Fibroblast of the aortic adventitia (primary cell): ENCODE data around the gene COLQ. TPM values are rescaled to one million over a fixed set of nuclear protein-coding genes. Genes with fewer than 3 reads are reported as not detected.
"Not testable (repeated sequence)": the region's sequence is repeated elsewhere in the genome, so short reads cannot be mapped to it uniquely, and the experiment has no call there.

ENCODE experiments used
- DNase-seq: peaks from one replicate; pipeline ENCODE4 v3.0.0-alpha.2; 2010; ENCODE audit warnings: low read depth
- H3K4me3 ChIP-seq: 2 replicates; pipeline ENCODE4 v1.5.1; 2011; ENCODE audit warnings: low read depth, mild to moderate bottlenecking, control low read depth, low read length, moderate library complexity
- CTCF ChIP-seq: IDR thresholded peaks from 2 replicates; pipeline ENCODE4 v1.5.1; 2011; ENCODE audit warnings: mild to moderate bottlenecking, low read length, control low read depth, inconsistent platforms; ENCODE audit not compliant: insufficient read depth
- total RNA-seq: library from RNA; depleted of rRNA; stranded (reverse); fragments of >200 nt; gene quantifications from 2 replicates; pipeline ENCODE4 v1.2.3, GENCODE V29; 2012; ENCODE audit warnings: low replicate concordance

COLQ gene
- total RNA-seq, 1 donor, result 1.8 TPM

GRCh38 chr3:15486979-15487378 lies 34.5 kb downstream of the COLQ start:
- no peak overlapping the region for H3K4me3 ChIP-seq
- TF ChIP-seq CTCF, result no peak
- DNase-seq, result no peak

DNA sequence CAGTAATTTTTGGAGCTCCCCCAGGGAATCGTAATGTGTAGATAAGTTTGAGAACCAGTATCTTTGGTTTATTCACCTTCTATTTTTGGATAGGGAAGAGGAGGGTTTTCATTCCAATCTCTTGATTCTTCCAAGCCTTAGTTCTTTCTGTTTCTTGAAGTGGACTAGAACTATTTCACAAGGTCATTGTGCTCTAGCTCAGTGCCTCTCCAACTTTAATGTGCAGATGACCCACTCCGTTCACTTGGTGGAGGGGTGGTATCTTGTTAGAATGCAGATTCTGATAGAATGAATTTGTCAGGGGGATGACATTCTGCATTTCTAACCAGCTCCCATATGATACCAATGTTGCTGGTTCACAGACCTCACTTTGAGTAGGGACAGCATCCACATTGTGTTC lies 35.5 kb downstream of the COLQ start:
- DNase-seq, result no peak

GRCh38 chr3:15484551-15484950 lies 37.0 kb downstream of the COLQ start:
- H3K4me3 ChIP-seq, DNase-seq: not testable (repeated sequence)

More for the DNA sequence above, 35.5 kb downstream of the COLQ start:
- TF ChIP-seq CTCF, result no peak
- no peak overlapping the region for H3K4me3 ChIP-seq

- no peak overlapping the region for H3K4me3 ChIP-seq
- peak; percentile 14 for DNase-seq
- TF ChIP-seq CTCF, result no peak
These were observed 41.9 kb downstream of the COLQ start for GRCh38 chr3:15479400-15480224.

DNA sequence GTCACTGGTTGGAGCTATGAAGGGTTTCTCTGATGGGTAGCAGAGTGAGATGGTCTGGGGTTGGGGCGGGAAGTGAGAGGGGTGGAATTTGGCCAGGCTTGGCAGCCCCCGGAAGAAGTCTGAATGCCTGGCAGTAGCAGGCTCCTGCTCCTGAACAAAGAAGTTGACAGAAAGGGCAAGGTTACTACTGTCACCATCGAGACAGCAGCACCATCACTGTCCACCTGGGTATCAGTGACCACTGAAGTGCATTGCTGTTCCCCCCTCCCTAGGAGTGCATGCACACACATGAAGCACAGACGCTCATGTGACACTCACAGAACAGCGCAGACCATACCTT lies 42.9 kb downstream of the COLQ start:
- TF ChIP-seq CTCF, result no peak
- no peak for DNase-seq
- no peak overlapping the region for H3K4me3 ChIP-seq

GRCh38 chr3:15477951-15478639 lies 43.4 kb downstream of the COLQ start:
- DNase-seq, result no peak
- no peak for TF ChIP-seq CTCF
- H3K4me3 ChIP-seq, result no peak overlapping the region

DNA sequence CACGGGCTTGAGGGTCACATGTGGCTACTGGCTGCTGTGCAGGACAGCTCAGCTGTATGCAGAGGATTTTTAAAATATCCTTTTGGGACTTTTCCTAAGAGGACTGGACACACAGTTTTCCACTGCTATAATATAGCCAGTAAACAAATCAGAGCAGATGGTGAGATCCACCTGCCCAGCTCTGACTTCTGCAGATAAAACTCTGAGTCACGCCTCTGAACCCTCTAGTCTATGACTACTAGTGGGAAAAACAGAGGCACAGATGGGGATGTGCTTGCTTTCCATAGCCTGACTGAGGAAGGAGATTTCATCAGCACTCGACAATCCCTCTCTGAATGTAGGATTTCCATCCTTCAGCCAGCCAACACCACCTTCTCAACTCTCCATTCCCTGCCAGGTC lies 45.1 kb downstream of the COLQ start:
- DNase-seq, result peak; percentile 47
- no peak for TF ChIP-seq CTCF
- no peak overlapping the region for H3K4me3 ChIP-seq
